ENCODE data around the gene SWAP70.

Gene SWAP70

GRCh38 chr11:9665749-9666148 is 1.9 kb downstream of the SWAP70 start:
- H3K27ac ChIP-seq = no peak overlapping the region
- no peak for TF ChIP-seq CTCF (conservative IDR thresholded peaks at IDR 0.05)

DNA sequence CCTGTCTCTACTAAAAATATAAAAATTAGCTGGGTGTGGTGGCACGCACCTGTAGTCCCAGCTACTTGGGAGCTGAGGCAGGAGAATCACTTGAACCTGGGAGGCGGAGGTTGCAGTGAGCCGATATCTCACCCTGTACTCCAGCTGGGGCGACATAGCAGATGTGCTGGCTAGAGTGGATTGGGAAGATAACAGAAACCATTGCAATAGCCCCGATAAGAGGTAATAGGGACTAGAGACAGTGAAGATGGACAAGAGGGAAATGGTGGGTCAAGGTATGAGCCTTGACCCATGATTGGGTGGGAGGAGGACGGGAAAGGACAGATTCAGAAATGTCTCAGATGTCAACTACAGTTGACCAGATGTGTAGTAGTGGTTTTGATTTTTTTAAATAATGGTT is 6.1 kb downstream of the SWAP70 start:
- no peak for TF ChIP-seq CTCF (conservative IDR thresholded peaks at IDR 0.05)
- H3K27ac ChIP-seq = no peak overlapping the region

- no peak overlapping the region for H3K27ac ChIP-seq
These were observed 8.5 kb downstream of the SWAP70 start for GRCh38 chr11:9672288-9672916.

GRCh38 chr11:9672918-9673317 is 9.0 kb downstream of the SWAP70 start:
- TF ChIP-seq CTCF (conservative IDR thresholded peaks at IDR 0.05) = no peak
- no peak overlapping the region for H3K27ac ChIP-seq

More at GRCh38 chr11:9672288-9672916, 8.5 kb downstream of the SWAP70 start:
- TF ChIP-seq CTCF (conservative IDR thresholded peaks at IDR 0.05) = no peak

- TF ChIP-seq CTCF (conservative IDR thresholded peaks at IDR 0.05) = no peak
- no peak overlapping the region for H3K27ac ChIP-seq
These were observed 11.8 kb downstream of the SWAP70 start for GRCh38 chr11:9675691-9676090.

DNA sequence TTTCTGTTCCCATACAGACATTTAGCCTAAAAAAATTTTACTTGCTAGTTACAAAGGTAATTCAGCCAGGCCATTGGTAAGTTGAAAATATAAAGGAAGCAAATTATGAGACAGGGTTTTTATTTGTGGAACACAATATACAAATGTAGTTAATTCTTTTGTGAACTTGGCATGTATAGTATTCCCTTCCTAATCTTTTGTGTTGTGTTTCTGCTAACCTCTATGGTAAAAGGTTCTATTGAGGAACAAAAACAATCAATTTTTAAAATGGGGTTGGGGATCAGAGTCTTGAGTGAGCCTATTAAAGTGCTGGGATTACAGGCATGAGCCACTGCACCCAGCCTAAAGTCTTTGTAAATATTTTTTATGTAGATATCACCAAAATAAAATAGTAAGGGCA is 14.1 kb downstream of the SWAP70 start:
- TF ChIP-seq CTCF (conservative IDR thresholded peaks at IDR 0.05) = no peak
- no peak overlapping the region for H3K27ac ChIP-seq

DNA sequence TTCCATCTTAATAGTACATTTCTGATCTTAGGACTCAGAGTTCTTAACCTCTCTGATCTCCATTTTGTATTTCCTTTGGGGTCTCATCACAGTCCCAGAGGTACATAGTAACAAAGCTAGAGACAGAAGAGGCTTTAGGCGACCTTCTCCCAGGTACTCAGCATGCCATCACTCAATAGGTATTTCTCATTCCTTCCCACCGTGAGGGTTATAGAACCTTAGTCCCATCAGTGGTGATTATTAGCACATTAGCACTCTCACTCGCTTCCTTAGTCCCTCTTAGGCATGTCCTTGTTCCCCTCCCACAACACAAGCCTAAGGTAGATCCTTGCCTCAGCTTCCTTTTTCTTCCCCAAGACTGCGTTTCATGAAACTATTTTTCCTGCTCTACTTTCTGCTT is 14.7 kb downstream of the SWAP70 start:
- TF ChIP-seq CTCF (conservative IDR thresholded peaks at IDR 0.05) = no peak
- H3K27ac ChIP-seq = no peak overlapping the region

All from VCaP (cell line).